Ishikawa (cell line): Measurements from ENCODE around the gene PLCB1.

Experiments
- CEBPB ChIP-seq: IDR thresholded peaks from 2 replicates; pipeline ENCODE4 v1.6.1; 2012
- CREB1 ChIP-seq: IDR thresholded peaks from 2 replicates; pipeline ENCODE4 v1.6.1; 2012; ENCODE audit warnings: low read depth
- EP300 ChIP-seq: IDR thresholded peaks from 2 replicates; pipeline ENCODE4 v1.6.1; 2012; ENCODE audit warnings: borderline replicate concordance
- FOXM1 ChIP-seq: IDR thresholded peaks from 2 replicates; pipeline ENCODE4 v1.6.1; 2012; ENCODE audit warnings: low read depth, borderline replicate concordance
- NFIC ChIP-seq: IDR thresholded peaks from 2 replicates; pipeline ENCODE4 v1.6.1; 2012
- RAD21 ChIP-seq: IDR thresholded peaks from 2 replicates; pipeline ENCODE4 v1.6.1; 2012; ENCODE audit warnings: low read depth
- TCF12 ChIP-seq: IDR thresholded peaks from 2 replicates; pipeline ENCODE4 v1.6.1; 2012; ENCODE audit warnings: low read depth
- TEAD4 ChIP-seq: IDR thresholded peaks from 2 replicates; pipeline ENCODE4 v1.6.1; 2012
- YY1 ChIP-seq: IDR thresholded peaks from 2 replicates; pipeline ENCODE4 v1.6.1; 2012; ENCODE audit warnings: low read depth
- TF ChIP-seq, protein P1 (sequence below): IDR thresholded peaks from 2 replicates; pipeline ENCODE4 v1.6.1; 2012; ENCODE audit warnings: low read depth, mild to moderate bottlenecking
- TF ChIP-seq, protein P2 (sequence below): IDR thresholded peaks from 2 replicates; pipeline ENCODE4 v1.6.1; 2012

DNA sequence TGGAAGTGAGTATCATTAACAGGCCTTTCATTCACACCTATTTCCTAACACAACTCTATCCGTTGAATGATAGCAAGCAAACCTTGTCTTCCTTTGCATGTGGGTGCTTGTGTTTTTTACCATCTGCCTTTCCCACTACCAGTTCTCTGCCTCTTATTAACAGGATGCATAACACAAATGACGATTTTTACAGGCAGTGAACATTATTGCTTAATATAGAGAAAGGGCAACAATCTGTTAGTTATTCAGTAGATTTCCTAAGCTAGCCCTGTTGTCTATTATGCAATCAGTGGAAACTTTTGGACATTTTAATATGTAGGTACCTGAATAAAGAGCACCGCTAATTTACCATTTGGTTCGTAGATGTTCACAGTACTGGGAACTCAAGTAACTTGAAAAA, 588.0 kb downstream of the PLCB1 start:
- TF ChIP-seq FOXM1 (no peak), TEAD4 (no peak), RAD21 (no peak), NFIC (no peak), TCF12 (no peak), CREB1 (no peak), CEBPB (no peak), EP300 (no peak), YY1 (no peak)
- TF ChIP-seq, protein P1, sequence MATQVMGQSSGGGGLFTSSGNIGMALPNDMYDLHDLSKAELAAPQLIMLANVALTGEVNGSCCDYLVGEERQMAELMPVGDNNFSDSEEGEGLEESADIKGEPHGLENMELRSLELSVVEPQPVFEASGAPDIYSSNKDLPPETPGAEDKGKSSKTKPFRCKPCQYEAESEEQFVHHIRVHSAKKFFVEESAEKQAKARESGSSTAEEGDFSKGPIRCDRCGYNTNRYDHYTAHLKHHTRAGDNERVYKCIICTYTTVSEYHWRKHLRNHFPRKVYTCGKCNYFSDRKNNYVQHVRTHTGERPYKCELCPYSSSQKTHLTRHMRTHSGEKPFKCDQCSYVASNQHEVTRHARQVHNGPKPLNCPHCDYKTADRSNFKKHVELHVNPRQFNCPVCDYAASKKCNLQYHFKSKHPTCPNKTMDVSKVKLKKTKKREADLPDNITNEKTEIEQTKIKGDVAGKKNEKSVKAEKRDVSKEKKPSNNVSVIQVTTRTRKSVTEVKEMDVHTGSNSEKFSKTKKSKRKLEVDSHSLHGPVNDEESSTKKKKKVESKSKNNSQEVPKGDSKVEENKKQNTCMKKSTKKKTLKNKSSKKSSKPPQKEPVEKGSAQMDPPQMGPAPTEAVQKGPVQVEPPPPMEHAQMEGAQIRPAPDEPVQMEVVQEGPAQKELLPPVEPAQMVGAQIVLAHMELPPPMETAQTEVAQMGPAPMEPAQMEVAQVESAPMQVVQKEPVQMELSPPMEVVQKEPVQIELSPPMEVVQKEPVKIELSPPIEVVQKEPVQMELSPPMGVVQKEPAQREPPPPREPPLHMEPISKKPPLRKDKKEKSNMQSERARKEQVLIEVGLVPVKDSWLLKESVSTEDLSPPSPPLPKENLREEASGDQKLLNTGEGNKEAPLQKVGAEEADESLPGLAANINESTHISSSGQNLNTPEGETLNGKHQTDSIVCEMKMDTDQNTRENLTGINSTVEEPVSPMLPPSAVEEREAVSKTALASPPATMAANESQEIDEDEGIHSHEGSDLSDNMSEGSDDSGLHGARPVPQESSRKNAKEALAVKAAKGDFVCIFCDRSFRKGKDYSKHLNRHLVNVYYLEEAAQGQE, result no peak
- TF ChIP-seq, protein P2, sequence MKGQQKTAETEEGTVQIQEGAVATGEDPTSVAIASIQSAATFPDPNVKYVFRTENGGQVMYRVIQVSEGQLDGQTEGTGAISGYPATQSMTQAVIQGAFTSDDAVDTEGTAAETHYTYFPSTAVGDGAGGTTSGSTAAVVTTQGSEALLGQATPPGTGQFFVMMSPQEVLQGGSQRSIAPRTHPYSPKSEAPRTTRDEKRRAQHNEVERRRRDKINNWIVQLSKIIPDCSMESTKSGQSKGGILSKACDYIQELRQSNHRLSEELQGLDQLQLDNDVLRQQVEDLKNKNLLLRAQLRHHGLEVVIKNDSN, result no peak
